Natural killer cell (primary cell): ENCODE measurements around the gene KREMEN2. TPM values are rescaled to one million over a fixed set of nuclear protein-coding genes. Genes with fewer than 3 reads are reported as not detected.
"Not testable (repeated sequence)": the region's sequence is repeated elsewhere in the genome, so short reads cannot be mapped to it uniquely, and the experiment has no call there.

Experiments
- ATAC-seq, 3 donors: fragments of 150-1000 bp in 2 of 3; fragments of 200-7000 bp in 1 of 3; cut with Tn5 transposase; 1 replicate in 1 of 3; 2 replicates in 2 of 3; pipeline ENCODE4 v1.10.0; 2021; ENCODE audit warnings: mild to moderate bottlenecking in 2 of 3, moderate library complexity in 2 of 3
- DNase-seq, 2 donors: peaks; one replicate each; pipeline versions ENCODE4 v3.0.0 to v3.0.0-alpha.2; 2013 to 2021; ENCODE audit warnings: mixed read lengths in 1 of 2
- H3K27ac ChIP-seq: one replicate; pipeline ENCODE4 v1.5.1; 2013; ENCODE audit warnings: mild to moderate bottlenecking, low read length
- H3K27me3 ChIP-seq: one replicate; pipeline ENCODE4 v1.6.1; 2013; ENCODE audit warnings: low read length; ENCODE audit not compliant: control insufficient read depth, insufficient read depth
- H3K36me3 ChIP-seq: one replicate; pipeline ENCODE4 v1.6.1; 2013; ENCODE audit warnings: low read length; ENCODE audit not compliant: control insufficient read depth, insufficient read depth
- H3K4me1 ChIP-seq: one replicate; pipeline ENCODE4 v1.6.1; 2013; ENCODE audit warnings: low read length; ENCODE audit not compliant: control insufficient read depth, insufficient read depth
- H3K4me3 ChIP-seq: one replicate; pipeline ENCODE4 v1.5.1; 2013; ENCODE audit warnings: low read length
- H3K9me3 ChIP-seq: one replicate; pipeline ENCODE4 v1.6.1; 2013; ENCODE audit warnings: low read length; ENCODE audit not compliant: control insufficient read depth, insufficient read depth
- H3K27ac Mint-ChIP-seq, 2 donors: one replicate each; pipeline ENCODE4 v1.8.0; 2022; ENCODE audit warnings: mild to moderate bottlenecking in 2 of 2, mixed read lengths in 2 of 2, moderate library complexity in 1 of 2
- H3K27me3 Mint-ChIP-seq, 2 donors: one replicate each; pipeline ENCODE4 v1.8.0; 2022; ENCODE audit warnings: low read depth in 2 of 2, mixed read lengths in 2 of 2
- H3K36me3 Mint-ChIP-seq: one replicate; pipeline ENCODE4 v1.8.0; 2022; ENCODE audit warnings: mixed read lengths
- H3K4me1 Mint-ChIP-seq, 2 donors: one replicate each; pipeline ENCODE4 v1.8.0; 2022; ENCODE audit warnings: mixed read lengths in 2 of 2
- H3K4me3 Mint-ChIP-seq: one replicate; pipeline ENCODE4 v1.8.0; 2022; ENCODE audit warnings: mild to moderate bottlenecking, moderate library complexity, mixed read lengths
- H3K9me3 Mint-ChIP-seq, 2 donors: one replicate each; pipeline ENCODE4 v1.8.0; 2022; ENCODE audit warnings: mixed read lengths in 2 of 2
- WGBS: methylation state at CpG from one replicate; pipeline ENCODE4 v1.1.7; 2013; ENCODE audit warnings: missing lambda C conversion rate; ENCODE audit not compliant: insufficient coverage; 5-methylcytosine and 5-hydroxymethylcytosine counted together
- intact Hi-C: fragments of 100-400 bp; cut with micrococcal nuclease; formaldehyde crosslinking; loops from one replicate; pipeline ENCODE4 v1.14.2; 2022
- total RNA-seq, 4 donors: library from RNA; stranded (reverse); fragments of 120-200 nt in 1 of 4; gene quantifications; one replicate each; pipeline versions ENCODE4 v1.2.3 to v1.2.4, GENCODE V29; 2013 to 2022
- TF ChIP-seq, protein P1 (sequence below): fragments of 200-600 bp; IDR thresholded peaks from one replicate; pipeline ENCODE4 v1.8.0; 2022; ENCODE audit warnings: antibody characterized with exemption

KREMEN2 gene
- total RNA-seq, 3 donors from 2014 or later (not counting 1 experiment from before 2014, with no cell fraction given): 0.16 TPM; not detected in 2

- no peak for DNase-seq
- Histone ChIP-seq H3K27me3 (no peaks in the 10 kb centered on the region), H3K4me3 (no peak overlapping the region), H3K9me3 (no peaks in the 10 kb centered on the region), H3K36me3 (peaks cover 16% of the 10 kb centered on the region), H3K4me1 (peaks cover 7% of the 10 kb centered on the region), H3K27ac (no peak overlapping the region)
- Mint-ChIP-seq H3K27ac (peak overlapping the region in 1 of 2 donors; percentile 46), H3K4me1 (peaks cover 9 to 16% of the 10 kb centered on the region in 2 donors), H3K9me3 (no peaks in the 10 kb centered on the region), H3K27me3 (no peaks in the 10 kb centered on the region), H3K36me3 (no peaks in the 10 kb centered on the region), H3K4me3 (no peak overlapping the region)
- TF ChIP-seq, protein P1, sequence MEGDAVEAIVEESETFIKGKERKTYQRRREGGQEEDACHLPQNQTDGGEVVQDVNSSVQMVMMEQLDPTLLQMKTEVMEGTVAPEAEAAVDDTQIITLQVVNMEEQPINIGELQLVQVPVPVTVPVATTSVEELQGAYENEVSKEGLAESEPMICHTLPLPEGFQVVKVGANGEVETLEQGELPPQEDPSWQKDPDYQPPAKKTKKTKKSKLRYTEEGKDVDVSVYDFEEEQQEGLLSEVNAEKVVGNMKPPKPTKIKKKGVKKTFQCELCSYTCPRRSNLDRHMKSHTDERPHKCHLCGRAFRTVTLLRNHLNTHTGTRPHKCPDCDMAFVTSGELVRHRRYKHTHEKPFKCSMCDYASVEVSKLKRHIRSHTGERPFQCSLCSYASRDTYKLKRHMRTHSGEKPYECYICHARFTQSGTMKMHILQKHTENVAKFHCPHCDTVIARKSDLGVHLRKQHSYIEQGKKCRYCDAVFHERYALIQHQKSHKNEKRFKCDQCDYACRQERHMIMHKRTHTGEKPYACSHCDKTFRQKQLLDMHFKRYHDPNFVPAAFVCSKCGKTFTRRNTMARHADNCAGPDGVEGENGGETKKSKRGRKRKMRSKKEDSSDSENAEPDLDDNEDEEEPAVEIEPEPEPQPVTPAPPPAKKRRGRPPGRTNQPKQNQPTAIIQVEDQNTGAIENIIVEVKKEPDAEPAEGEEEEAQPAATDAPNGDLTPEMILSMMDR: no peak
- ATAC-seq: no peak
- intact Hi-C loops: loop anchor here (2.0 kb wide), 3 partner anchors 22 to 58 kb away; partner anchors contain the start of gene FLYWCH2
- WGBS: 71% methylated on average over 5 of the region's 5 CpGs
These were observed 37.5 kb upstream of the KREMEN2 start for GRCh38 chr16:2926650-2926999.

- H3K36me3 ChIP-seq: peaks cover 16% of the 10 kb centered on the region
- H3K36me3 Mint-ChIP-seq: no peaks in the 10 kb centered on the region
- WGBS: 10% methylated on average over 18 of the region's 19 CpGs
- no peaks in the 10 kb centered on the region for H3K27me3 ChIP-seq
- DNase-seq (peak; percentile 81 to 95), ATAC-seq (peak; percentile 100)
- no peak overlapping the region for H3K4me3 Mint-ChIP-seq
- no peak overlapping the region for H3K27ac ChIP-seq
- TF ChIP-seq, protein P1: peak; percentile 97
- H3K4me3 ChIP-seq: no peak overlapping the region
- H3K4me1 ChIP-seq: peaks cover 7% of the 10 kb centered on the region
- peaks cover 9 to 16% of the 10 kb centered on the region in 2 donors for H3K4me1 Mint-ChIP-seq
- intact Hi-C loops: loop anchor here (2.0 kb wide), 3 partner anchors 22 to 58 kb away; partner anchors contain the start of gene FLYWCH2
- peak overlapping the region in 1 of 2 donors; percentile 46 for H3K27ac Mint-ChIP-seq
- H3K9me3 Mint-ChIP-seq: no peaks in the 10 kb centered on the region
- no peaks in the 10 kb centered on the region for H3K9me3 ChIP-seq
- no peaks in the 10 kb centered on the region for H3K27me3 Mint-ChIP-seq
These were observed 36.9 kb upstream of the KREMEN2 start for GRCh38 chr16:2927010-2927646.

DNA sequence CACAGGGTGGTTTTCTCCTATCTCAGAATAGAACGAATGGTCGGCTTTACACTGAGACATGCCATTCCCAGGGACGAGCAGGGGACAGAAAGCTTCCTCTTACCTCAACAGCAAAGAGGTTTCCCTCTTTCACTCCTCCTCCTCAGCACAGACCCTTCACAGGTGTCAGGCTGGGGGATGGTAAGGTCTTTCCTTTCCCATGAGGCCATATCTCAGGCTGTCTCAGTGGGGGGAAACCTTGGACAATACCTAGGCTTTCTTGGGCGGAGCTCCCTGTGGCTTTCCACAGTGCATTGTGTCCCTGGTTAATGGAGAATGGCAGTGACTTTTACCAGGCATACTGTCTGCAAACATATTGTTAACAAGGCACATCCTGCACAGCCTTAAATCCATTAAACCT, 35.9 kb upstream of the KREMEN2 start:
- WGBS: 84% methylated on average over 4 of the region's 4 CpGs
- peaks cover 9 to 16% of the 10 kb centered on the region in 2 donors for H3K4me1 Mint-ChIP-seq
- H3K27me3 ChIP-seq: not testable (repeated sequence)

DNA sequence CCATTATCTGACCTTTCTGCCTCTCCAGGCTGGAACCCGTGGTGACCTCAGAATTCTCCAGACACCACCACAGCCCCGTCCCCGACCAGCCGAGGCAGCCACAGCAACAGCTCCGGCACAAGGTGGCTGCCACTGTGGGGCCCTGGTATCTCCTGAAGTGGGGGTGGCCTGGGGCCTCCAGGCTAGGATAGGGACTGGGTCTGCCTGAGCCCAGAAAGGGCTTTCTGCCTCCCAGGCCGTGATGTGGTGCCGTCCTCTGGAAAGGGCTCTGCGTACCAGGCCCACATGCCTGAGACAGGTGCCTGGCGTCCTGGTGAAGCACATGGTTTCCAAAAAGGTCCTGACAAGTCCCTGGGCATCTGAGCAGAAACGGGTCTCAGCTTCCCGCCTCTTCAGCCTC, 35.3 kb upstream of the KREMEN2 start:
- ATAC-seq (no peak), DNase-seq (no peak)
- Mint-ChIP-seq H3K27me3 (no peaks in the 10 kb centered on the region), H3K36me3 (no peaks in the 10 kb centered on the region), H3K27ac (no peak overlapping the region), H3K9me3 (no peaks in the 10 kb centered on the region), H3K4me3 (no peak overlapping the region), H3K4me1 (peaks cover 9 to 16% of the 10 kb centered on the region in 2 donors)
- Histone ChIP-seq H3K4me3 (no peak overlapping the region), H3K27ac (no peak overlapping the region), H3K4me1 (peaks cover 7% of the 10 kb centered on the region), H3K36me3 (peaks cover 14% of the 10 kb centered on the region), H3K9me3 (no peaks in the 10 kb centered on the region), H3K27me3 (no peaks in the 10 kb centered on the region)
- TF ChIP-seq, protein P1: no peak
- intact Hi-C loops: no loop called here
- WGBS: 91% methylated on average over 11 of the region's 11 CpGs

More for the DNA sequence above, 35.9 kb upstream of the KREMEN2 start:
- H3K36me3 ChIP-seq: peaks cover 10% of the 10 kb centered on the region
- ATAC-seq, H3K27ac ChIP-seq, intact Hi-C loops, H3K4me3 ChIP-seq, H3K36me3 Mint-ChIP-seq, DNase-seq, H3K27me3 Mint-ChIP-seq, H3K4me1 ChIP-seq, H3K4me3 Mint-ChIP-seq, H3K9me3 ChIP-seq, H3K9me3 Mint-ChIP-seq: not testable (repeated sequence)
- peak overlapping the region in 1 of 2 donors; percentile 46 for H3K27ac Mint-ChIP-seq
